GM12878 (cell line): ENCODE results near the gene MED22.

ENCODE experiments used
- CREB1 ChIP-seq: IDR thresholded peaks from 2 replicates; pipeline ENCODE4 v1.6.1; 2012; ENCODE audit warnings: low read depth, mild to moderate bottlenecking, inconsistent platforms
- TF ChIP-seq, protein P1 (sequence below), 3 experiments: IDR thresholded peaks in 2 of 3; conservative IDR thresholded peaks in 1 of 3; 2 replicates each; pipeline ENCODE4 v1.5.1; 2011; ENCODE audit warnings: low read depth in 3 of 3, low read length in 3 of 3, mild to moderate bottlenecking in 3 of 3, control low read depth in 2 of 3, moderate library complexity in 2 of 3, inconsistent platforms in 1 of 3, mixed read lengths in 1 of 3; ENCODE audit not compliant: control insufficient read depth in 2 of 3, insufficient read depth in 1 of 3; ENCODE audit errors: extremely low read depth in 1 of 3
- TF ChIP-seq, protein P2 (sequence below): fragments of 450-650 bp; IDR thresholded peaks from 2 replicates; pipeline ENCODE4 v1.6.1; 2016; ENCODE audit warnings: mild to moderate bottlenecking

DNA sequence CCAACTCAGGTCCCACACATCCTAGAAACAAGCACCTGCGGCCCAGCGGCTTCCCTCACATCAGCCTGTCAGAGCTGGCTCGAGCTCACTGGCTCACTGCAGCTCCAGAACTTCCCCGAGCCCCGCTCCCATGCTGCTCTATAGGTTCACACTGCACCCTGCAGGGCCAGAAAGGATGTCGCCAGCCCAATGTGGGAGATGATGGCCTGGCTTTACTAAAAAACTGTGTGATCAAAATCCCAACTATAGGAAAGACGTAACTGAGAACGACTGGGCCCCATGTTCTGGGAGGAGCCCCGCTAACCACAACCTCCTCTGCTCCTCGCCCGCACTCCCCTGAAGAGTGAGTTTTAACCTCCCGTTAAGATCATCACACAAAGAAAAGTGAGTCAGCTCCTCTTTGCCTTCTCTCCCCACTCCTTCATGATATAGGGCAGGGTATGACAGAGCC is 23.4 kb upstream of the MED22 start:
- TF ChIP-seq, protein P1, sequence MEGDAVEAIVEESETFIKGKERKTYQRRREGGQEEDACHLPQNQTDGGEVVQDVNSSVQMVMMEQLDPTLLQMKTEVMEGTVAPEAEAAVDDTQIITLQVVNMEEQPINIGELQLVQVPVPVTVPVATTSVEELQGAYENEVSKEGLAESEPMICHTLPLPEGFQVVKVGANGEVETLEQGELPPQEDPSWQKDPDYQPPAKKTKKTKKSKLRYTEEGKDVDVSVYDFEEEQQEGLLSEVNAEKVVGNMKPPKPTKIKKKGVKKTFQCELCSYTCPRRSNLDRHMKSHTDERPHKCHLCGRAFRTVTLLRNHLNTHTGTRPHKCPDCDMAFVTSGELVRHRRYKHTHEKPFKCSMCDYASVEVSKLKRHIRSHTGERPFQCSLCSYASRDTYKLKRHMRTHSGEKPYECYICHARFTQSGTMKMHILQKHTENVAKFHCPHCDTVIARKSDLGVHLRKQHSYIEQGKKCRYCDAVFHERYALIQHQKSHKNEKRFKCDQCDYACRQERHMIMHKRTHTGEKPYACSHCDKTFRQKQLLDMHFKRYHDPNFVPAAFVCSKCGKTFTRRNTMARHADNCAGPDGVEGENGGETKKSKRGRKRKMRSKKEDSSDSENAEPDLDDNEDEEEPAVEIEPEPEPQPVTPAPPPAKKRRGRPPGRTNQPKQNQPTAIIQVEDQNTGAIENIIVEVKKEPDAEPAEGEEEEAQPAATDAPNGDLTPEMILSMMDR (IDR thresholded peaks at IDR 0.05 in 2 of 3, conservative IDR thresholded peaks at IDR 0.05 in 1 of 3; ENCODE audit: control insufficient read depth in 2 of 3, extremely low read depth in 1 of 3, insufficient read depth in 1 of 3, low read depth in 3 of 3, low read length in 3 of 3) = peak in 1 of 3 experiments; percentile 27; a peak in 2 of 6 replicates
- TF ChIP-seq, protein P2, sequence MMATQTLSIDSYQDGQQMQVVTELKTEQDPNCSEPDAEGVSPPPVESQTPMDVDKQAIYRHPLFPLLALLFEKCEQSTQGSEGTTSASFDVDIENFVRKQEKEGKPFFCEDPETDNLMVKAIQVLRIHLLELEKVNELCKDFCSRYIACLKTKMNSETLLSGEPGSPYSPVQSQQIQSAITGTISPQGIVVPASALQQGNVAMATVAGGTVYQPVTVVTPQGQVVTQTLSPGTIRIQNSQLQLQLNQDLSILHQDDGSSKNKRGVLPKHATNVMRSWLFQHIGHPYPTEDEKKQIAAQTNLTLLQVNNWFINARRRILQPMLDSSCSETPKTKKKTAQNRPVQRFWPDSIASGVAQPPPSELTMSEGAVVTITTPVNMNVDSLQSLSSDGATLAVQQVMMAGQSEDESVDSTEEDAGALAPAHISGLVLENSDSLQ = no peak
- no peak for TF ChIP-seq CREB1
